Measurements from ENCODE around the gene ADAMTS18. TPM values are rescaled to one million over a fixed set of nuclear protein-coding genes. Genes with fewer than 3 reads are reported as not detected.
A peak's percentile ranks its signal among the peaks of the same experiment; 100 is the strongest.

ADAMTS18 gene
- total and polyA plus RNA-seq, 8 donors, result 0.18 to 4.6 (median 3.6) TPM; not detected in 1

DNA sequence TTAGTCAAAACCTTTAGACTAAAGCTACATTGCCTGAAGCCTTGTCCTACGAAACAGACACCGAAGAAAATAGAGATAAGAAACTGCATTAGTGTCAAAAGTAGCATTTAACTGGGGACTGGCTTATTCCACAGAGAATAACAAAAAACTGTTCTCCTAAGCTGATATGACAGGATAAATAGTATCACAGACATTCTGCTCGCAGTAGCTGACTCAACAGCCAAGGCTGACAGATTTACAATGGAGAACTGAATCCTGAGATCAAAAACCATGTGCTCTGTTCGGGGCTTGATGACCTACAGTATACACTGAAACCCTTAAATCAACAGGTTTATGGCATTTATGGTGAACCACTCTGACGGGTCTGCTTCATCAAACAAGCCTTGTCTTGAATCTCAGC, 25.5 kb downstream of the ADAMTS18 start:
- Histone ChIP-seq H3K27me3 (no peaks in the 10 kb centered on the region), H3K4me1 (no peaks in the 10 kb centered on the region), H3K4me3 (no peak overlapping the region), H3K27ac (no peak overlapping the region), H3K9me3 (peaks cover 0 to 14% of the 10 kb centered on the region in 2 donors), H3K36me3 (no peaks in the 10 kb centered on the region)
- ATAC-seq (no peak), DNase-seq (no peak)
- no peak for TF ChIP-seq CTCF (IDR thresholded peaks at IDR 0.05)
- intact Hi-C loops (cut with DNase I), result no loop called here

GRCh38 chr16:77408607-77409006, 26.2 kb downstream of the ADAMTS18 start:
- no peaks in the 10 kb centered on the region for H3K27me3 ChIP-seq
- H3K27ac ChIP-seq, result no peak overlapping the region
- TF ChIP-seq CTCF (IDR thresholded peaks at IDR 0.05), result no peak
- ATAC-seq (no peak), DNase-seq (no peak)
- no peak overlapping the region for H3K4me3 ChIP-seq
- H3K36me3 ChIP-seq, result no peaks in the 10 kb centered on the region
- H3K9me3 ChIP-seq, result peaks cover 0 to 14% of the 10 kb centered on the region in 2 donors
- no peaks in the 10 kb centered on the region for H3K4me1 ChIP-seq
- intact Hi-C loops (cut with DNase I), result no loop called here

DNA sequence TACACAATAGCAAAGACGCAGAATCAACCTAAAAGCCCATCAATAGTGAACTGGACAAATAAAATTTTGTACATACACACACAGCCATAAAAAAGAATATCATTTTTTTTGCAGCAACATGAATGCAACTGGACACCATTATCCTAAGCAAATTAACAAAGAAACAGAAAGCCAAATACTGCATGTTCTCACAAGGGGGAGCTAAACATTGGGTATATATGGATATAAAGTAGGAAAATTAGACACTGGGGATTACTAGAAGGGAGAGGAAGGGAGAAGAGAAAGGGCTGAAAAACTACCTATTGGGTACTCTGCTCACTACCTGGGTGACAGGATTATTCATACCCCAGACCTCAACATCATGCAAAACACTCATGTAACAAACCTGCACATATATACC, 28.2 kb downstream of the ADAMTS18 start:
- no peak for TF ChIP-seq CTCF (IDR thresholded peaks at IDR 0.05)
- no peak for ATAC-seq
- Histone ChIP-seq H3K4me1 (no peaks in the 10 kb centered on the region), H3K27me3 (no peaks in the 10 kb centered on the region), H3K9me3 (peaks cover 0 to 14% of the 10 kb centered on the region in 2 donors), H3K27ac (no peak overlapping the region), H3K4me3 (no peak overlapping the region), H3K36me3 (no peaks in the 10 kb centered on the region)
- intact Hi-C loops (cut with DNase I), result no loop called here
- no peak for DNase-seq

- intact Hi-C loops (cut with DNase I), result no loop called here
- ATAC-seq (no peak), DNase-seq (peak in 1 of 4 donors; percentile 17)
- Histone ChIP-seq H3K36me3 (no peaks in the 10 kb centered on the region), H3K27me3 (no peaks in the 10 kb centered on the region), H3K9me3 (peaks cover 0 to 14% of the 10 kb centered on the region in 2 donors), H3K27ac (no peak overlapping the region), H3K4me3 (no peak overlapping the region), H3K4me1 (no peaks in the 10 kb centered on the region)
- TF ChIP-seq CTCF (IDR thresholded peaks at IDR 0.05), result no peak
Observed at GRCh38 chr16:77404775-77405174, 30.1 kb downstream of the ADAMTS18 start.

GRCh38 chr16:77403732-77404131, 31.1 kb downstream of the ADAMTS18 start:
- no peak for DNase-seq
- H3K27ac ChIP-seq, result no peak overlapping the region
- no peaks in the 10 kb centered on the region for H3K4me1 ChIP-seq
- no peaks in the 10 kb centered on the region for H3K36me3 ChIP-seq
- no peak for TF ChIP-seq CTCF (IDR thresholded peaks at IDR 0.05)
- peaks cover 0 to 14% of the 10 kb centered on the region in 2 donors for H3K9me3 ChIP-seq
- ATAC-seq, result no peak
- intact Hi-C loops (cut with DNase I), result no loop called here
- H3K4me3 ChIP-seq, result no peak overlapping the region
- no peaks in the 10 kb centered on the region for H3K27me3 ChIP-seq

All from left lung (tissue), 10 donors.